C4-2B (cell line): Measurements from ENCODE around the gene ARHGEF16.

Source experiments
- CTCF ChIP-seq: fragments of 450-650 bp; conservative IDR thresholded peaks from 2 replicates; pipeline ENCODE4 v1.5.1; 2017; ENCODE audit warnings: mild to moderate bottlenecking
- ZFX ChIP-seq: fragments of 450-650 bp; IDR thresholded peaks from 2 replicates; pipeline ENCODE4 v1.6.1; 2017

- no peak for TF ChIP-seq CTCF
- TF ChIP-seq ZFX, result no peak
These were observed 9.7 kb upstream of the ARHGEF16 start for GRCh38 chr1:3444736-3445135.
